ENCODE measurements around the gene APOF. TPM values are rescaled to one million over a fixed set of nuclear protein-coding genes. Genes with fewer than 3 reads are reported as not detected.
A peak's percentile ranks its signal among the peaks of the same experiment; 100 is the strongest.

APOF gene
- total RNA-seq, 1 experiment from 2014 or later, result not detected

DNA sequence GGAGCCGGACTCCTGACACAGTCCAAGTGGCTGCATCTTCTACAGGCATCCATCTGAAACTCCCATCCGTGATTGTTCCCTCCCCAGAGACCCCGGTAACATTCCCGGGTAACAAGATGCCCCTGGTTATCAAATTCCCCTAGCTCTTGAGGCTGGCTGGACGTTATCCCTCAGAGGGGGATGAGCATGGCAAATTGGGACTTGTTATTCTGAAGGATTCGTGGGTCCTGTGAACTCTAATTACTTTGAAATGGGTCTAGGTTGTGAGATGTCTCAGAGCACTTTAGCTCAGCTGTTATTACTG, 28.2 kb downstream of the APOF start:
- peaks cover 26% of the 10 kb centered on the region for H3K4me1 Mint-ChIP-seq (ENCODE audit: insufficient read depth, unreplicated experiment)
- H3K27me3 Mint-ChIP-seq (ENCODE audit: insufficient read depth, unreplicated experiment), result no peaks in the 10 kb centered on the region
- BruUV-seq (replicated peaks), result TSS peak; percentile 98
- no peaks in the 10 kb centered on the region for H3K9me3 Mint-ChIP-seq (ENCODE audit: unreplicated experiment)
- H3K27ac Mint-ChIP-seq (ENCODE audit: low read depth, unreplicated experiment), result peak overlapping the region; percentile 98
- peaks cover 25% of the 10 kb centered on the region for H3K36me3 Mint-ChIP-seq (ENCODE audit: insufficient read depth, unreplicated experiment)
- intact Hi-C loops (cut with micrococcal nuclease), result loop anchor here (1.0 kb wide), 1 partner anchor 26 kb away; the partner anchor contains the start of gene STAT2
- TF ChIP-seq CTCF (IDR thresholded peaks at IDR 0.05; ENCODE audit: unreplicated experiment), result no peak
- peak overlapping the region; percentile 83 for H3K4me3 Mint-ChIP-seq (ENCODE audit: unreplicated experiment)
- POLR2A ChIA-PET, result interaction anchor here (0.5 to 7.0 kb wide), 14 partner anchors 15 to 391 kb away, joined by 3 to 87 read pairs (median 6); partner anchors contain the start of genes CNPY2, CS, NACA and RNF41
- CTCF ChIA-PET, result interaction anchor here (0.6 to 1.7 kb wide), 7 partner anchors 25 to 264 kb away, joined by 3 to 6 read pairs (median 5); partner anchors contain the start of genes STAT2 and ZC3H10
- DNase-seq (ENCODE audit: unreplicated experiment), result no peak

- peak within 1 kb of the TSS; percentile 98 for H3K27ac Mint-ChIP-seq (ENCODE audit: low read depth, unreplicated experiment)
- ChIA-PET CTCF (interaction anchor here (0.6 to 1.7 kb wide), 10 partner anchors 18 to 216 kb away, joined by 3 to 5 read pairs (median 4); partner anchors contain the start of genes STAT2 and ZC3H10), POLR2A (interaction anchor here (0.5 to 7.0 kb wide), 29 partner anchors 10 to 392 kb away, joined by 3 to 87 read pairs (median 4); partner anchors contain the start of genes ATP5F1B, CNPY2, COQ10A and CS)
- intact Hi-C loops (cut with micrococcal nuclease), result loop anchor here (1.0 kb wide), 1 partner anchor 26 kb away; the partner anchor contains the start of gene STAT2
- H3K4me1 Mint-ChIP-seq (ENCODE audit: insufficient read depth, unreplicated experiment), result peaks cover 21% of the 10 kb centered on the region
- peak; percentile 60 for TF ChIP-seq CTCF (IDR thresholded peaks at IDR 0.05; ENCODE audit: unreplicated experiment)
- peak; percentile 99 for DNase-seq (ENCODE audit: unreplicated experiment)
- H3K4me3 Mint-ChIP-seq (ENCODE audit: unreplicated experiment), result peak within 1 kb of the TSS; percentile 83
- no peaks in the 10 kb centered on the region for H3K9me3 Mint-ChIP-seq (ENCODE audit: unreplicated experiment)
- H3K36me3 Mint-ChIP-seq (ENCODE audit: insufficient read depth, unreplicated experiment), result peaks cover 30% of the 10 kb centered on the region
- H3K27me3 Mint-ChIP-seq (ENCODE audit: insufficient read depth, unreplicated experiment), result no peaks in the 10 kb centered on the region
- no TSS peak for BruUV-seq (replicated peaks)
These were observed 28.8 kb downstream of the APOF start, which contains the start of gene PAN2 for GRCh38 chr12:56333679-56334489. Gene PAN2 (minus strand): TSS chr12:56334000. CDS start chr12:56333094, 906 bp downstream.

GRCh38 chr12:56333197-56333678, 29.4 kb downstream of the APOF start:
- H3K27me3 Mint-ChIP-seq (ENCODE audit: insufficient read depth, unreplicated experiment), result no peaks in the 10 kb centered on the region
- peak overlapping the region; percentile 98 for H3K27ac Mint-ChIP-seq (ENCODE audit: low read depth, unreplicated experiment)
- no peak for DNase-seq (ENCODE audit: unreplicated experiment)
- intact Hi-C loops (cut with micrococcal nuclease), result no loop called here
- TF ChIP-seq CTCF (IDR thresholded peaks at IDR 0.05; ENCODE audit: unreplicated experiment), result no peak
- peaks cover 36% of the 10 kb centered on the region for H3K36me3 Mint-ChIP-seq (ENCODE audit: insufficient read depth, unreplicated experiment)
- TSS peak; percentile 84 for BruUV-seq (replicated peaks)
- peak overlapping the region; percentile 83 for H3K4me3 Mint-ChIP-seq (ENCODE audit: unreplicated experiment)
- ChIA-PET CTCF (interaction anchor here (0.6 to 1.7 kb wide), 9 partner anchors 18 to 141 kb away, joined by 3 to 12 read pairs (median 5); partner anchors contain the start of gene STAT2), POLR2A (interaction anchor here (0.7 to 7.0 kb wide), 25 partner anchors 11 to 312 kb away, joined by 3 to 87 read pairs (median 4); partner anchors contain the start of genes ATP5F1B, CNPY2, COQ10A and CS)
- no peaks in the 10 kb centered on the region for H3K9me3 Mint-ChIP-seq (ENCODE audit: unreplicated experiment)
- peaks cover 16% of the 10 kb centered on the region for H3K4me1 Mint-ChIP-seq (ENCODE audit: insufficient read depth, unreplicated experiment)
